ENCODE measurements around the gene SPTLC3. TPM values are rescaled to one million over a fixed set of nuclear protein-coding genes. Genes with fewer than 3 reads are reported as not detected.

The SPTLC3 gene
- total and polyA plus RNA-seq, 2 donors (not counting 1 experiment from before 2014, with no cell fraction given): not detected

- Histone ChIP-seq H3K9me3 (ENCODE audit: control extremely low read depth in 1 of 3, control insufficient read depth in 2 of 3, insufficient read depth in 1 of 3, low read length in 2 of 3) (no peaks in the 10 kb centered on the region), H3K4me1 (ENCODE audit: control insufficient read depth in 2 of 2, insufficient read depth in 2 of 2, low read length in 2 of 2) (no peaks in the 10 kb centered on the region), H3K4me2 (replicated peaks; ENCODE audit: low read depth, low read length, poor library complexity, severe bottlenecking) (no peak overlapping the region), H2AFZ (ENCODE audit: insufficient read depth, low read depth, low read length, poor library complexity, severe bottlenecking) (no peak overlapping the region), H3K36me3 (replicated peaks in 1 of 2; ENCODE audit: control extremely low read depth in 1 of 2, control insufficient read depth in 1 of 2, extremely low read depth in 1 of 2, insufficient read depth in 2 of 2, low read length in 1 of 2) (no peaks in the 10 kb centered on the region), H3K4me3 (ENCODE audit: control extremely low read depth in 1 of 5, extremely low read depth in 1 of 5, insufficient read depth in 1 of 5, low read depth in 2 of 5, low read length in 4 of 5) (no peak overlapping the region), H3K27ac (ENCODE audit: low read length in 2 of 2) (no peak overlapping the region), H3K27me3 (replicated peaks in 1 of 4; ENCODE audit: control extremely low read depth in 1 of 4, control insufficient read depth in 3 of 4, insufficient read depth in 4 of 4, low read length in 3 of 4) (no peaks in the 10 kb centered on the region), H3K9ac (ENCODE audit: low read length) (no peak overlapping the region), H3K79me2 (ENCODE audit: control insufficient read depth, insufficient read depth, low read length) (no peaks in the 10 kb centered on the region), H4K20me1 (ENCODE audit: control insufficient read depth, insufficient read depth, low read length, poor library complexity, severe bottlenecking) (no peaks in the 10 kb centered on the region)
- WGBS (ENCODE audit: insufficient coverage): no CpG with 5 or more reads among the region's 4 CpGs
- Mint-ChIP-seq H3K9me3 (ENCODE audit: insufficient read depth) (no peaks in the 10 kb centered on the region), H3K27me3 (peaks cover 8% of the 10 kb centered on the region), H3K4me3 (no peak overlapping the region), H3K4me1 (peaks cover 2% of the 10 kb centered on the region), H3K27ac (no peak overlapping the region)
- no peak for TF ChIP-seq CTCF (IDR thresholded peaks at IDR 0.05)
- no peak for TF ChIP-seq EZH2 (IDR thresholded peaks at IDR 0.05; ENCODE audit: borderline replicate concordance, insufficient read depth, low read depth, low read length, poor library complexity, severe bottlenecking)
- ATAC-seq (ENCODE audit: low read depth) (no peak), DNase-seq (no peak)
- CTCF ChIA-PET: no interaction called here
- POLR2A ChIA-PET: no interaction called here
- intact Hi-C loops (cut with micrococcal nuclease): no loop called here
These were observed 33.0 kb downstream of the SPTLC3 start for GRCh38 chr20:13041574-13042457.

- Mint-ChIP-seq H3K27ac (no peak overlapping the region), H3K9me3 (ENCODE audit: insufficient read depth) (no peaks in the 10 kb centered on the region), H3K4me3 (no peak overlapping the region), H3K27me3 (peaks cover 8% of the 10 kb centered on the region), H3K4me1 (peaks cover 2% of the 10 kb centered on the region)
- Histone ChIP-seq H3K79me2 (ENCODE audit: control insufficient read depth, insufficient read depth, low read length) (no peaks in the 10 kb centered on the region), H2AFZ (ENCODE audit: insufficient read depth, low read depth, low read length, poor library complexity, severe bottlenecking) (no peak overlapping the region), H3K4me3 (ENCODE audit: control extremely low read depth in 1 of 5, extremely low read depth in 1 of 5, insufficient read depth in 1 of 5, low read depth in 2 of 5, low read length in 4 of 5) (no peak overlapping the region), H3K4me2 (replicated peaks; ENCODE audit: low read depth, low read length, poor library complexity, severe bottlenecking) (no peak overlapping the region), H3K36me3 (replicated peaks in 1 of 2; ENCODE audit: control extremely low read depth in 1 of 2, control insufficient read depth in 1 of 2, extremely low read depth in 1 of 2, insufficient read depth in 2 of 2, low read length in 1 of 2) (no peaks in the 10 kb centered on the region), H3K9ac (ENCODE audit: low read length) (no peak overlapping the region), H3K9me3 (ENCODE audit: control extremely low read depth in 1 of 3, control insufficient read depth in 2 of 3, insufficient read depth in 1 of 3, low read length in 2 of 3) (no peaks in the 10 kb centered on the region), H4K20me1 (ENCODE audit: control insufficient read depth, insufficient read depth, low read length, poor library complexity, severe bottlenecking) (no peaks in the 10 kb centered on the region), H3K4me1 (ENCODE audit: control insufficient read depth in 2 of 2, insufficient read depth in 2 of 2, low read length in 2 of 2) (no peaks in the 10 kb centered on the region), H3K27ac (ENCODE audit: low read length in 2 of 2) (no peak overlapping the region), H3K27me3 (replicated peaks in 1 of 4; ENCODE audit: control extremely low read depth in 1 of 4, control insufficient read depth in 3 of 4, insufficient read depth in 4 of 4, low read length in 3 of 4) (no peaks in the 10 kb centered on the region)
- no peak for TF ChIP-seq EZH2 (IDR thresholded peaks at IDR 0.05; ENCODE audit: borderline replicate concordance, insufficient read depth, low read depth, low read length, poor library complexity, severe bottlenecking)
- TF ChIP-seq CTCF (IDR thresholded peaks at IDR 0.05): no peak
- ChIA-PET CTCF (no interaction called here), POLR2A (no interaction called here)
- no peak for ATAC-seq (ENCODE audit: low read depth)
- DNase-seq: no peak
- intact Hi-C loops (cut with micrococcal nuclease): no loop called here
These were observed 33.7 kb downstream of the SPTLC3 start for GRCh38 chr20:13042458-13042794.
